A375 (cell line): ENCODE results near the gene CTU1. TPM values are rescaled to one million over a fixed set of nuclear protein-coding genes. Genes with fewer than 3 reads are reported as not detected.

Experiments
- total RNA-seq: library from RNA; depleted of rRNA; stranded (reverse); fragments of >200 nt; shearing (Covaris generic); gene quantifications from 2 replicates; pipeline ENCODE4 v1.2.3, GENCODE V29; 2014; rRNA removed

The CTU1 gene
- 19.1 and 20.6 TPM in 2 replicates for total RNA-seq

GRCh38 chr19:51108066-51108804 is at the start of gene CTU1:
TSS of gene CTU1 (minus strand) at chr19:51108409. CDS start at chr19:51104569, 3,840 bp downstream.

DNA sequence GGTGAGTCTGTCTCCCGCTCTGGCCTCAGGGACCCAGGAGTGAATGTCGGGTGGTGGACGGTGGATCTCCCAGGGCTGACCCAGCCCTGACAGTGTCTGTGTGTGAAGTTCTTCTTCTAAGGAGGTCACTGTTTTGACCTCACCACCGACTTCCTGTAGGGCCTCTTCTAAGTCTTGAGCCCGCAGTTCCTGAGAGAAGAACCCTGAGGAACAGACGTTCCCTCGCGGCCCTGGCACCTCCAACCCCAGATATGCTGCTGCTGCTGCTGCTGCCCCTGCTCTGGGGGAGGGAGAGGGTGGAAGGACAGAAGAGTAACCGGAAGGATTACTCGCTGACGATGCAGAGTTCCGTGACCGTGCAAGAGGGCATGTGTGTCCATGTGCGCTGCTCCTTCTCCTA is 33.9 kb upstream of the CTU1 start, which contains the start of gene SIGLEC7:
Gene SIGLEC7 (plus strand): TSS at position 183 of the 400 bp plus-strand sequence. CDS start 69 bp downstream, at position 252.

DNA sequence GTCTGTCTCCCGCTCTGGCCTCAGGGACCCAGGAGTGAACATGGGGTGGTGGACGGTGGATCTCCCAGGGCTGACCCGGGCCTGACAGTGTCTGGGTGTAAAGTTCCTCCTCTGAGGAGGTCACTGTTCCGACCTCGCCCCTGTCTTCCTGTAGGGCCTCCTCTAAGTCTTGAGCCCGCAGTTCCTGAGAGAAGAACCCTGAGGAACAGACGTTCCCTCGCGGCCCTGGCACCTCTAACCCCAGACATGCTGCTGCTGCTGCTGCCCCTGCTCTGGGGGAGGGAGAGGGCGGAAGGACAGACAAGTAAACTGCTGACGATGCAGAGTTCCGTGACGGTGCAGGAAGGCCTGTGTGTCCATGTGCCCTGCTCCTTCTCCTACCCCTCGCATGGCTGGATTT is 16.5 kb upstream of the CTU1 start, which contains the start of gene SIGLEC9:
Gene SIGLEC9 (plus strand): TSS at position 178 of the 400 bp plus-strand sequence. CDS start 69 bp downstream, at position 247.

GRCh38 chr19:51082611-51083010 is 25.6 kb downstream of the CTU1 start, which contains the start of gene KLK14:
TSS of gene KLK14 (minus strand) at chr19:51082887. CDS start at chr19:51082614, 273 bp downstream.

GRCh38 chr19:51064534-51065220 is 43.5 kb downstream of the CTU1 start, which contains the start of gene KLK13:
TSS of gene KLK13 (minus strand) at chr19:51065092. CDS start at chr19:51065067, 25 bp downstream.

Other genes with a start within 250 kb of the CTU1 start
- 0.50 and 1.5 TPM in 2 replicates for gene KLK2, start 235.0 kb downstream of the CTU1 start, total RNA-seq
- not detected in 2 replicates for gene KLK4, start 197.0 kb downstream of the CTU1 start, total RNA-seq
- gene KLK5, start 155.4 kb downstream of the CTU1 start, total RNA-seq = not detected in 2 replicates
- 0.94 and 1.6 TPM in 2 replicates for gene KLK6, start 138.8 kb downstream of the CTU1 start, total RNA-seq
- gene KLK7, start 124.5 kb downstream of the CTU1 start, total RNA-seq = not detected in 2 replicates
- gene KLK8, start 106.8 kb downstream of the CTU1 start, total RNA-seq = not detected in 2 replicates
- gene KLK10, start 88.7 kb downstream of the CTU1 start, total RNA-seq = not detected in 2 replicates
- gene KLK11, start 81.8 kb downstream of the CTU1 start, total RNA-seq = not detected in 2 replicates
- not detected in 2 replicates for gene KLK12, start 73.4 kb downstream of the CTU1 start, total RNA-seq
- gene KLK13, start 43.3 kb downstream of the CTU1 start, total RNA-seq = not detected in 2 replicates
- gene KLK14, start 25.5 kb downstream of the CTU1 start, total RNA-seq = 0.85 TPM in 1 of 2 replicates, not detected in the other
- gene SIGLEC9, start 16.5 kb upstream of the CTU1 start, total RNA-seq = 0.08 TPM in 1 of 2 replicates, not detected in the other
- gene SIGLEC7, start 33.9 kb upstream of the CTU1 start, total RNA-seq = not detected in 2 replicates
- gene CD33, start 116.7 kb upstream of the CTU1 start, total RNA-seq = 3.1 and 4.5 TPM in 2 replicates
- gene SIGLECL1, start 142.7 kb upstream of the CTU1 start, total RNA-seq = 0.32 TPM in 1 of 2 replicates, not detected in the other
- not detected in 2 replicates for gene IGLON5, start 203.2 kb upstream of the CTU1 start, total RNA-seq
- 1.1 and 1.4 TPM in 2 replicates for gene VSIG10L, start 233.7 kb upstream of the CTU1 start, total RNA-seq